Hepatocyte (in vitro differentiated cells): Measurements from ENCODE around the gene TUBGCP2. TPM values are rescaled to one million over a fixed set of nuclear protein-coding genes. Genes with fewer than 3 reads are reported as not detected.
A peak's percentile ranks its signal among the peaks of the same experiment; 100 is the strongest.

ENCODE experiments used
- DNase-seq: peaks from one replicate; pipeline ENCODE4 v3.0.0-alpha.2; 2016; ENCODE audit warnings: low spot score
- H2AFZ ChIP-seq: fragments of 200-600 bp; sonication (generic); 2 replicates; pipeline ENCODE4 v1.6.0; 2016; ENCODE audit warnings: antibody characterized with exemption, mild to moderate bottlenecking
- H3K27ac ChIP-seq: fragments of 200-600 bp; sonication (generic); 2 replicates; pipeline ENCODE4 v1.5.1; 2016; ENCODE audit warnings: mild to moderate bottlenecking
- H3K27me3 ChIP-seq: fragments of 200-600 bp; sonication (generic); 2 replicates; pipeline ENCODE4 v1.6.1; 2016
- H3K36me3 ChIP-seq: fragments of 200-600 bp; sonication (generic); replicated peaks from 2 replicates; pipeline ENCODE4 v1.5.1; 2016; ENCODE audit warnings: low read depth; ENCODE audit not compliant: insufficient read depth
- H3K4me1 ChIP-seq: fragments of 200-600 bp; sonication (generic); 2 replicates; pipeline ENCODE4 v1.5.1; 2016; ENCODE audit warnings: mild to moderate bottlenecking, moderate library complexity; ENCODE audit not compliant: insufficient read depth
- H3K4me2 ChIP-seq: fragments of 200-600 bp; sonication (generic); 2 replicates; pipeline ENCODE4 v1.6.0; 2016
- H3K4me3 ChIP-seq: fragments of 200-600 bp; sonication (generic); 2 replicates; pipeline ENCODE4 v1.5.1; 2016; ENCODE audit warnings: mild to moderate bottlenecking
- H3K79me2 ChIP-seq: fragments of 200-600 bp; sonication (generic); 2 replicates; pipeline ENCODE4 v1.6.0; 2017; ENCODE audit warnings: mild to moderate bottlenecking
- H3K9me2 ChIP-seq: fragments of 200-600 bp; sonication (generic); replicated peaks from 2 replicates; pipeline ENCODE4 v1.6.0; 2017; ENCODE audit warnings: mild to moderate bottlenecking; ENCODE audit not compliant: insufficient read depth
- H3K9me3 ChIP-seq: fragments of 200-600 bp; sonication (generic); 2 replicates; pipeline ENCODE4 v1.5.1; 2016; ENCODE audit warnings: low read depth, mild to moderate bottlenecking
- H4K20me1 ChIP-seq: fragments of 200-600 bp; sonication (generic); 2 replicates; pipeline ENCODE4 v1.6.0; 2016; ENCODE audit warnings: mild to moderate bottlenecking; ENCODE audit not compliant: insufficient read depth, poor library complexity, severe bottlenecking
- CTCF ChIP-seq: fragments of 200-600 bp; sonication (generic); IDR thresholded peaks from 2 replicates; pipeline ENCODE4 v1.5.1; 2016; ENCODE audit warnings: antibody characterized with exemption, mild to moderate bottlenecking; ENCODE audit not compliant: poor library complexity
- EZH2 ChIP-seq: fragments of 200-600 bp; sonication (generic); IDR thresholded peaks from 2 replicates; pipeline ENCODE4 v1.6.1; 2016; ENCODE audit warnings: antibody characterized with exemption, mild to moderate bottlenecking, borderline replicate concordance
- EZH2phosphoT487 ChIP-seq: fragments of 200-600 bp; sonication (generic); IDR thresholded peaks from one replicate; pipeline ENCODE4 v1.6.1; 2018; ENCODE audit warnings: antibody characterized with exemption, mild to moderate bottlenecking, low read depth, moderate library complexity; ENCODE audit not compliant: unreplicated experiment, severe bottlenecking
- WGBS: methylation state at CpG from one replicate; pipeline ENCODE4 v1.1.6; 2016; ENCODE audit warnings: low lambda C conversion rate; ENCODE audit errors: missing lambda C conversion rate; 5-methylcytosine and 5-hydroxymethylcytosine counted together
- polyA plus RNA-seq: library from polyadenylated mRNA; unstranded; fragments of >200 nt; fragmentation: Nextera tagmentation; extraction: Ambion mirVana; gene quantifications from 2 replicates; pipeline ENCODE4 v1.2.1, GENCODE V29; 2016
- total RNA-seq: library from RNA; depleted of rRNA; stranded (reverse); fragments of >200 nt; gene quantifications from 2 replicates; pipeline ENCODE4 v1.2.3, GENCODE V29; 2014

TUBGCP2 gene
- total and polyA plus RNA-seq, 2 experiments from 2014 or later, result 44.8 to 51.5 TPM

- Histone ChIP-seq H3K9me3 (no peaks in the 10 kb centered on the region), H2AFZ (no peak overlapping the region), H3K4me2 (no peak overlapping the region), H3K27ac (no peak overlapping the region), H3K27me3 (peaks cover 5% of the 10 kb centered on the region), H3K9me2 (no peaks in the 10 kb centered on the region), H3K79me2 (no peaks in the 10 kb centered on the region), H4K20me1 (no peaks in the 10 kb centered on the region), H3K4me3 (no peak overlapping the region), H3K36me3 (no peaks in the 10 kb centered on the region), H3K4me1 (peaks cover 31% of the 10 kb centered on the region)
- no peak for DNase-seq
- TF ChIP-seq EZH2phosphoT487, result no peak
- no peak for TF ChIP-seq EZH2
- TF ChIP-seq CTCF, result no peak
- 98% methylated on average over 13 of the region's 15 CpGs for WGBS
These were observed 27.6 kb downstream of the TUBGCP2 start for GRCh38 chr10:133281084-133281483.

DNA sequence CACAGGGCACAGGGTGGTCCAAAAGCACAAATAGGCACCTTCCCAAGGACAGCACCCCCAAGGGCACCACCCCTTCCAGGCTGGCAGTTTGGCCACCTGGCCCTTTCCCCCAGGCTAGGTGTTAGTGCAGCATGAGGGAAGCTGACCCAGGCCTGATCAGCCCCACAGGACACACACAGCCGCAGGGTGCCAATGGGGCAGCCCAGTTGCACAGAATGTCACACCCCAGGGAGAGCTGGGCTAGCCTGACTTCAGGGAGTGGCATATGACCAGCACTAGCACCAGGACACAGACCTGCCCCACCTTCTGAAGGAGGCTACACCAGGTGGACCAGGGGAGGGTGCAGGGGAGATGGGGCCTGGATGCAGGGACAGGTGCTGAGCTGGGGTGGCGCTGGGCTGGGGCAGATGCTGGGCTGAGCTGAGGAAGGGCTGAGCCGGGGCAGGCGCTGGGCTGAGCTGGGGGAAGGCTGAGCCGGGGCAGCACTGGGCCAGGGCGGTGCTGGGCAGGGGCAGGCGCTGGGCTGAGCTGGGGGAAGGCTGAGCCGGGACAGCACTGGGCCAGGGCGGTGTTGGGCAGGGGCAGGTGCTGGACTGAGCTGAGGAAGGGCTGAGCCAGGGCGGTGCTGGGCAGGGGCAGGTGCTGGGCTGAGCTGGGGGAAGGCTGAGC is 28.1 kb downstream of the TUBGCP2 start:
- H3K27ac ChIP-seq, result no peak overlapping the region
- no peaks in the 10 kb centered on the region for H3K9me2 ChIP-seq
- no peak overlapping the region for H2AFZ ChIP-seq
- H3K9me3 ChIP-seq, result no peaks in the 10 kb centered on the region
- no peaks in the 10 kb centered on the region for H4K20me1 ChIP-seq
- H3K4me3 ChIP-seq, result no peak overlapping the region
- H3K4me1 ChIP-seq, result peaks cover 32% of the 10 kb centered on the region
- H3K27me3 ChIP-seq, result peaks cover 11% of the 10 kb centered on the region
- DNase-seq, result no peak
- 75% methylated on average over 8 of the region's 10 CpGs for WGBS
- H3K79me2 ChIP-seq, result no peaks in the 10 kb centered on the region
- H3K4me2 ChIP-seq, result no peak overlapping the region
- no peak for TF ChIP-seq EZH2
- no peak for TF ChIP-seq CTCF
- no peak for TF ChIP-seq EZH2phosphoT487
- H3K36me3 ChIP-seq, result no peaks in the 10 kb centered on the region

GRCh38 chr10:133279326-133280226 is 29.1 kb downstream of the TUBGCP2 start:
- Histone ChIP-seq H3K27me3 (peaks cover 13% of the 10 kb centered on the region), H3K36me3 (no peaks in the 10 kb centered on the region), H3K4me1 (peaks cover 41% of the 10 kb centered on the region), H4K20me1 (no peaks in the 10 kb centered on the region), H3K4me2 (no peak overlapping the region), H3K9me2 (no peaks in the 10 kb centered on the region), H2AFZ (no peak overlapping the region), H3K79me2 (no peaks in the 10 kb centered on the region), H3K4me3 (no peak overlapping the region), H3K9me3 (no peaks in the 10 kb centered on the region), H3K27ac (peak overlapping the region; percentile 85)
- no peak for DNase-seq
- no peak for TF ChIP-seq EZH2
- TF ChIP-seq EZH2phosphoT487, result no peak
- TF ChIP-seq CTCF, result no peak
- 91% methylated on average over 24 of the region's 24 CpGs for WGBS
